ENCODE data around the gene CELF4. TPM values are rescaled to one million over a fixed set of nuclear protein-coding genes. Genes with fewer than 3 reads are reported as not detected.

CELF4 gene
- total and polyA plus RNA-seq, 4 donors, result 0.24 to 3.0 (median 1.3) TPM

GRCh38 chr18:37270038-37270665, 295.4 kb downstream of the CELF4 start:
- 21 to 23% methylated on average over 8 of the region's 8 CpGs for WGBS, 2 donors
- peaks cover 6 to 27% (median 14%) of the 10 kb centered on the region in 3 donors for H3K27me3 ChIP-seq (ENCODE audit: control insufficient read depth in 3 of 3, insufficient read depth in 3 of 3, low read length in 2 of 3)
- peak; percentile 74 to 85 (median 80) for DNase-seq

GRCh38 chr18:37266290-37266689, 299.3 kb downstream of the CELF4 start:
- no peaks in the 10 kb centered on the region for H3K36me3 ChIP-seq (ENCODE audit: control insufficient read depth in 4 of 4, insufficient read depth in 4 of 4, low read length in 4 of 4)
- ATAC-seq (ENCODE audit: insufficient read depth, low FRiP score) (no peak), DNase-seq (no peak)
- H3K9me3 ChIP-seq (ENCODE audit: control insufficient read depth in 4 of 4, insufficient read depth in 3 of 4, low read length in 3 of 4), result peaks cover 0 to 4% (median 0%) of the 10 kb centered on the region in 4 donors
- no peak overlapping the region for H3K27ac ChIP-seq (ENCODE audit: low read depth in 1 of 2, low read length in 1 of 2)
- no peak overlapping the region for H3K9ac ChIP-seq (ENCODE audit: insufficient read depth in 1 of 2, low read length in 2 of 2)
- no peak overlapping the region for H3K4me3 ChIP-seq
- H3K27me3 ChIP-seq (ENCODE audit: control insufficient read depth in 3 of 3, insufficient read depth in 3 of 3, low read length in 2 of 3), result peaks cover 0 to 7% (median 0%) of the 10 kb centered on the region in 3 donors
- 33 to 41% methylated on average over 13 of the region's 13 CpGs for WGBS, 2 donors
- peaks cover 0 to 6% (median 0%) of the 10 kb centered on the region in 5 donors for H3K4me1 ChIP-seq (ENCODE audit: control insufficient read depth in 5 of 5, insufficient read depth in 5 of 5, low read length in 5 of 5)
- TF ChIP-seq, protein P1, sequence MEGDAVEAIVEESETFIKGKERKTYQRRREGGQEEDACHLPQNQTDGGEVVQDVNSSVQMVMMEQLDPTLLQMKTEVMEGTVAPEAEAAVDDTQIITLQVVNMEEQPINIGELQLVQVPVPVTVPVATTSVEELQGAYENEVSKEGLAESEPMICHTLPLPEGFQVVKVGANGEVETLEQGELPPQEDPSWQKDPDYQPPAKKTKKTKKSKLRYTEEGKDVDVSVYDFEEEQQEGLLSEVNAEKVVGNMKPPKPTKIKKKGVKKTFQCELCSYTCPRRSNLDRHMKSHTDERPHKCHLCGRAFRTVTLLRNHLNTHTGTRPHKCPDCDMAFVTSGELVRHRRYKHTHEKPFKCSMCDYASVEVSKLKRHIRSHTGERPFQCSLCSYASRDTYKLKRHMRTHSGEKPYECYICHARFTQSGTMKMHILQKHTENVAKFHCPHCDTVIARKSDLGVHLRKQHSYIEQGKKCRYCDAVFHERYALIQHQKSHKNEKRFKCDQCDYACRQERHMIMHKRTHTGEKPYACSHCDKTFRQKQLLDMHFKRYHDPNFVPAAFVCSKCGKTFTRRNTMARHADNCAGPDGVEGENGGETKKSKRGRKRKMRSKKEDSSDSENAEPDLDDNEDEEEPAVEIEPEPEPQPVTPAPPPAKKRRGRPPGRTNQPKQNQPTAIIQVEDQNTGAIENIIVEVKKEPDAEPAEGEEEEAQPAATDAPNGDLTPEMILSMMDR (IDR thresholded peaks at IDR 0.05; ENCODE audit: control extremely low read depth, extremely low read depth), result no peak

More at GRCh38 chr18:37270038-37270665, 295.4 kb downstream of the CELF4 start:
- peak; percentile 56 for ATAC-seq (ENCODE audit: insufficient read depth, low FRiP score)
- TF ChIP-seq, protein P1 (IDR thresholded peaks at IDR 0.05; ENCODE audit: control extremely low read depth, extremely low read depth), result no peak
- H3K4me3 ChIP-seq, result no peak overlapping the region
- no peak overlapping the region for H3K9ac ChIP-seq (ENCODE audit: insufficient read depth in 1 of 2, low read length in 2 of 2)
- peaks cover 0 to 18% (median 0%) of the 10 kb centered on the region in 4 donors for H3K9me3 ChIP-seq (ENCODE audit: control insufficient read depth in 4 of 4, insufficient read depth in 3 of 4, low read length in 3 of 4)
- peaks cover 0 to 2% (median 0%) of the 10 kb centered on the region in 5 donors for H3K4me1 ChIP-seq (ENCODE audit: control insufficient read depth in 5 of 5, insufficient read depth in 5 of 5, low read length in 5 of 5)
- H3K27ac ChIP-seq (ENCODE audit: low read depth in 1 of 2, low read length in 1 of 2), result no peak overlapping the region
- H3K36me3 ChIP-seq (ENCODE audit: control insufficient read depth in 4 of 4, insufficient read depth in 4 of 4, low read length in 4 of 4), result no peaks in the 10 kb centered on the region

DNA sequence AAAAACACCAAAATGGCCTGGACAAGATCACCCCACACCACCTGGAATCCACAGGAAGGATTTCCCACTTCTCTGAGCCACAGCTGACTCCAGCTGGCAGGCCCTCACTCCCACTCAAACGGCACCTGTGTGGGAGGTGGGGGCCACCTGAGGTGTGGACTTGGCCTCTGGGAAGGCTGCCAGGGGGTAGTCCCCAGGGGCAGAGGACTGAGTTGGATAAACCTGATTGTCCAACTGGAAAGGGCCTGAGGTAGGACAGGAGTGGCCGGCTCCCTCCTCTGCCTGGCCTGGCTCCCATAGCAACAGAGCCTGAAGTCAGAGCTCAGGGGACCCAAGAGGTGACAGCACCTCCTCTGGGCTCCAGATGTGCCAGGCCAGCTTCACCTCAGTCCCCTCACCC, 300.2 kb downstream of the CELF4 start:
- Histone ChIP-seq H3K27me3 (ENCODE audit: control insufficient read depth in 3 of 3, insufficient read depth in 3 of 3, low read length in 2 of 3) (peaks cover 0 to 8% (median 0%) of the 10 kb centered on the region in 3 donors), H3K4me3 (no peak overlapping the region), H3K36me3 (ENCODE audit: control insufficient read depth in 4 of 4, insufficient read depth in 4 of 4, low read length in 4 of 4) (no peaks in the 10 kb centered on the region), H3K27ac (ENCODE audit: low read depth in 1 of 2, low read length in 1 of 2) (no peak overlapping the region), H3K9me3 (ENCODE audit: control insufficient read depth in 4 of 4, insufficient read depth in 3 of 4, low read length in 3 of 4) (peaks cover 0 to 4% (median 0%) of the 10 kb centered on the region in 4 donors), H3K4me1 (ENCODE audit: control insufficient read depth in 5 of 5, insufficient read depth in 5 of 5, low read length in 5 of 5) (peaks cover 0 to 6% (median 0%) of the 10 kb centered on the region in 5 donors), H3K9ac (ENCODE audit: insufficient read depth in 1 of 2, low read length in 2 of 2) (no peak overlapping the region)
- 56 to 77% methylated on average over 2 of the region's 2 CpGs for WGBS, 2 donors
- DNase-seq (no peak), ATAC-seq (ENCODE audit: insufficient read depth, low FRiP score) (no peak)
- TF ChIP-seq, protein P1 (IDR thresholded peaks at IDR 0.05; ENCODE audit: control extremely low read depth, extremely low read depth), result no peak
